ENCODE measurements around the gene HERC3.

HERC3 gene

GRCh38 chr4:88713782-88714181, 121.5 kb downstream of the HERC3 start:
- TF ChIP-seq, protein P1, sequence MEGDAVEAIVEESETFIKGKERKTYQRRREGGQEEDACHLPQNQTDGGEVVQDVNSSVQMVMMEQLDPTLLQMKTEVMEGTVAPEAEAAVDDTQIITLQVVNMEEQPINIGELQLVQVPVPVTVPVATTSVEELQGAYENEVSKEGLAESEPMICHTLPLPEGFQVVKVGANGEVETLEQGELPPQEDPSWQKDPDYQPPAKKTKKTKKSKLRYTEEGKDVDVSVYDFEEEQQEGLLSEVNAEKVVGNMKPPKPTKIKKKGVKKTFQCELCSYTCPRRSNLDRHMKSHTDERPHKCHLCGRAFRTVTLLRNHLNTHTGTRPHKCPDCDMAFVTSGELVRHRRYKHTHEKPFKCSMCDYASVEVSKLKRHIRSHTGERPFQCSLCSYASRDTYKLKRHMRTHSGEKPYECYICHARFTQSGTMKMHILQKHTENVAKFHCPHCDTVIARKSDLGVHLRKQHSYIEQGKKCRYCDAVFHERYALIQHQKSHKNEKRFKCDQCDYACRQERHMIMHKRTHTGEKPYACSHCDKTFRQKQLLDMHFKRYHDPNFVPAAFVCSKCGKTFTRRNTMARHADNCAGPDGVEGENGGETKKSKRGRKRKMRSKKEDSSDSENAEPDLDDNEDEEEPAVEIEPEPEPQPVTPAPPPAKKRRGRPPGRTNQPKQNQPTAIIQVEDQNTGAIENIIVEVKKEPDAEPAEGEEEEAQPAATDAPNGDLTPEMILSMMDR (IDR thresholded peaks at IDR 0.05; ENCODE audit: low read length) = no peak
- TF ChIP-seq EZH2phosphoT487 (IDR thresholded peaks at IDR 0.05; ENCODE audit: low read length) (no peak), EZH2 (optimal IDR thresholded peaks at IDR 0.05; ENCODE audit: low read depth, low read length) (no peak)
- Histone ChIP-seq H2AFZ (ENCODE audit: low read length) (no peak overlapping the region), H4K20me1 (ENCODE audit: insufficient read depth, low read length) (no peaks in the 10 kb centered on the region), H3K4me3 (ENCODE audit: low read length) (no peak overlapping the region), H3K4me1 (ENCODE audit: low read length) (no peaks in the 10 kb centered on the region), H3K36me3 (replicated peaks; ENCODE audit: insufficient read depth, low read length) (no peaks in the 10 kb centered on the region), H3K4me2 (ENCODE audit: low read depth, low read length) (no peak overlapping the region), H3K27ac (ENCODE audit: low read length) (no peak overlapping the region), H3K9me2 (replicated peaks; ENCODE audit: insufficient read depth, low read length) (no peaks in the 10 kb centered on the region), H3K9me3 (replicated peaks; ENCODE audit: insufficient read depth, low read length) (no peaks in the 10 kb centered on the region), H3K27me3 (replicated peaks; ENCODE audit: insufficient read depth, low read length) (no peaks in the 10 kb centered on the region), H3K9ac (ENCODE audit: low read length) (no peak overlapping the region), H3K79me2 (ENCODE audit: low read length) (no peaks in the 10 kb centered on the region), H3F3A (ENCODE audit: insufficient read depth, low read length) (no peaks in the 10 kb centered on the region)
- no peak for DNase-seq

GRCh38 chr4:88718098-88718497, 125.8 kb downstream of the HERC3 start:
- H3K4me2 ChIP-seq (ENCODE audit: low read depth, low read length) = no peak overlapping the region
- no peaks in the 10 kb centered on the region for H3K79me2 ChIP-seq (ENCODE audit: low read length)
- no peak for DNase-seq
- H2AFZ ChIP-seq (ENCODE audit: low read length) = no peak overlapping the region
- H3K27ac ChIP-seq (ENCODE audit: low read length) = no peak overlapping the region
- H3K36me3 ChIP-seq (replicated peaks; ENCODE audit: insufficient read depth, low read length) = no peaks in the 10 kb centered on the region
- no peaks in the 10 kb centered on the region for H3K27me3 ChIP-seq (replicated peaks; ENCODE audit: insufficient read depth, low read length)
- TF ChIP-seq EZH2phosphoT487 (IDR thresholded peaks at IDR 0.05; ENCODE audit: low read length) = no peak
- H3K9me2 ChIP-seq (replicated peaks; ENCODE audit: insufficient read depth, low read length) = no peaks in the 10 kb centered on the region
- no peaks in the 10 kb centered on the region for H4K20me1 ChIP-seq (ENCODE audit: insufficient read depth, low read length)
- H3K9ac ChIP-seq (ENCODE audit: low read length) = no peak overlapping the region
- H3F3A ChIP-seq (ENCODE audit: insufficient read depth, low read length) = no peaks in the 10 kb centered on the region
- H3K4me3 ChIP-seq (ENCODE audit: low read length) = no peak overlapping the region
- no peaks in the 10 kb centered on the region for H3K9me3 ChIP-seq (replicated peaks; ENCODE audit: insufficient read depth, low read length)
- H3K4me1 ChIP-seq (ENCODE audit: low read length) = no peaks in the 10 kb centered on the region

GRCh38 chr4:88719381-88719780, 127.1 kb downstream of the HERC3 start:
- Histone ChIP-seq H3K9ac (ENCODE audit: low read length) (no peak overlapping the region), H3K9me3 (replicated peaks; ENCODE audit: insufficient read depth, low read length) (no peaks in the 10 kb centered on the region), H4K20me1 (ENCODE audit: insufficient read depth, low read length) (no peaks in the 10 kb centered on the region), H3K27ac (ENCODE audit: low read length) (no peak overlapping the region), H3K4me2 (ENCODE audit: low read depth, low read length) (no peak overlapping the region), H3F3A (ENCODE audit: insufficient read depth, low read length) (no peaks in the 10 kb centered on the region), H3K4me1 (ENCODE audit: low read length) (no peaks in the 10 kb centered on the region), H3K36me3 (replicated peaks; ENCODE audit: insufficient read depth, low read length) (no peaks in the 10 kb centered on the region), H3K27me3 (replicated peaks; ENCODE audit: insufficient read depth, low read length) (no peaks in the 10 kb centered on the region), H3K4me3 (ENCODE audit: low read length) (no peak overlapping the region), H2AFZ (ENCODE audit: low read length) (no peak overlapping the region), H3K9me2 (replicated peaks; ENCODE audit: insufficient read depth, low read length) (no peaks in the 10 kb centered on the region), H3K79me2 (ENCODE audit: low read length) (no peaks in the 10 kb centered on the region)
- DNase-seq = no peak
- TF ChIP-seq, protein P1 (IDR thresholded peaks at IDR 0.05; ENCODE audit: low read length) = no peak
- TF ChIP-seq EZH2 (optimal IDR thresholded peaks at IDR 0.05; ENCODE audit: low read depth, low read length) (no peak), EZH2phosphoT487 (IDR thresholded peaks at IDR 0.05; ENCODE audit: low read length) (no peak)

- H3K27me3 ChIP-seq (replicated peaks; ENCODE audit: insufficient read depth, low read length) = no peaks in the 10 kb centered on the region
- DNase-seq = no peak
- no peak overlapping the region for H3K4me3 ChIP-seq (ENCODE audit: low read length)
- TF ChIP-seq, protein P1 (IDR thresholded peaks at IDR 0.05; ENCODE audit: low read length) = no peak
- TF ChIP-seq EZH2 (optimal IDR thresholded peaks at IDR 0.05; ENCODE audit: low read depth, low read length) (no peak), EZH2phosphoT487 (IDR thresholded peaks at IDR 0.05; ENCODE audit: low read length) (no peak)
- H3K79me2 ChIP-seq (ENCODE audit: low read length) = no peaks in the 10 kb centered on the region
- H3K9ac ChIP-seq (ENCODE audit: low read length) = no peak overlapping the region
- H3K4me2 ChIP-seq (ENCODE audit: low read depth, low read length) = no peak overlapping the region
- H3K27ac ChIP-seq (ENCODE audit: low read length) = no peak overlapping the region
- H3F3A ChIP-seq (ENCODE audit: insufficient read depth, low read length) = no peaks in the 10 kb centered on the region
- H2AFZ ChIP-seq (ENCODE audit: low read length) = no peak overlapping the region
- no peaks in the 10 kb centered on the region for H3K9me2 ChIP-seq (replicated peaks; ENCODE audit: insufficient read depth, low read length)
- no peaks in the 10 kb centered on the region for H3K36me3 ChIP-seq (replicated peaks; ENCODE audit: insufficient read depth, low read length)
- no peaks in the 10 kb centered on the region for H4K20me1 ChIP-seq (ENCODE audit: insufficient read depth, low read length)
- H3K4me1 ChIP-seq (ENCODE audit: low read length) = no peaks in the 10 kb centered on the region
- H3K9me3 ChIP-seq (replicated peaks; ENCODE audit: insufficient read depth, low read length) = no peaks in the 10 kb centered on the region
Measured at GRCh38 chr4:88720451-88721428, 128.5 kb downstream of the HERC3 start.
